Progenitor cell of endocrine pancreas (in vitro differentiated cells): ENCODE results near the gene MRGPRG. TPM values are rescaled to one million over a fixed set of nuclear protein-coding genes. Genes with fewer than 3 reads are reported as not detected.

Experiments used
- DNase-seq: peaks from one replicate; pipeline ENCODE4 v3.0.0; 2021; ENCODE audit warnings: low spot score; ENCODE audit not compliant: unreplicated experiment
- H3K27ac Mint-ChIP-seq: 2 replicates; pipeline ENCODE4 v1.8.0; 2021; ENCODE audit warnings: mild to moderate bottlenecking, moderate library complexity, mixed read lengths
- H3K27me3 Mint-ChIP-seq: 2 replicates; pipeline ENCODE4 v1.8.0; 2021; ENCODE audit warnings: mixed read lengths
- H3K36me3 Mint-ChIP-seq: 2 replicates; pipeline ENCODE4 v1.8.0; 2022; ENCODE audit warnings: mixed read lengths; ENCODE audit not compliant: insufficient read depth
- H3K4me1 Mint-ChIP-seq: 2 replicates; pipeline ENCODE4 v1.8.0; 2021; ENCODE audit warnings: low read depth, mixed read lengths
- H3K4me3 Mint-ChIP-seq: 2 replicates; pipeline ENCODE4 v1.8.0; 2021; ENCODE audit warnings: low read depth, mild to moderate bottlenecking, moderate library complexity, mixed read lengths
- H3K9me3 Mint-ChIP-seq: 2 replicates; pipeline ENCODE4 v1.8.0; 2021; ENCODE audit warnings: low read depth, mixed read lengths
- total RNA-seq: library from RNA; stranded (reverse); gene quantifications from 2 replicates; pipeline ENCODE4 v1.2.1, GENCODE V29; 2021
- TF ChIP-seq, protein P1 (sequence below): fragments of 200-600 bp; sonication (generic); IDR thresholded peaks from one replicate; pipeline ENCODE4 v1.5.0; 2021; ENCODE audit warnings: antibody characterized with exemption, mild to moderate bottlenecking; ENCODE audit not compliant: unreplicated experiment

The MRGPRG gene
- total RNA-seq, 1 donor from 2014 or later, result not detected

DNA sequence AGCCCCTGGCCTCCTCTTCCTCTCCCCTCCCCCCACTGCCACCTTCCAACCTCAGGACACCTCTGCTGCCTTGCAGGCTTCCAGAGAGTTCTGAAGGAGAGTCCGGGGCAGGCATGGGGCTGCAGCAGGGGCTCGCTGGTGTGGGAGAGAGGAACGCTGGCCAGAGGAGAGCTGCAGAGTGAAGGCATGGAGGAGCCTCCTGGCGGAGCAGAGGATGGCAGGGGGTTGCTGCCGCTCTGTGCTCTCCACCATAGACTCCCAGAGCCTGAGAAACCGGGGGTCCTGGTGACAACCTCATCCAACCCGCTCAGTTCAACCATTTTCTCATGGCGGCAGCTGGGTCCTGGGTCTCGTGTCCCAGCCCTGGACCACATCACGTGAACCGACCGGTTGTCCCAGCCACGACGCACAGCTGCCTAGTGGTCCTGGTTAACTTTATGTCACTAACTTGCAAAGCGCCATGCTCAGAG, 17.5 kb downstream of the MRGPRG start:
- DNase-seq, result no peak
- H3K36me3 Mint-ChIP-seq, result no peaks in the 10 kb centered on the region
- peaks cover 55% of the 10 kb centered on the region for H3K27me3 Mint-ChIP-seq

DNA sequence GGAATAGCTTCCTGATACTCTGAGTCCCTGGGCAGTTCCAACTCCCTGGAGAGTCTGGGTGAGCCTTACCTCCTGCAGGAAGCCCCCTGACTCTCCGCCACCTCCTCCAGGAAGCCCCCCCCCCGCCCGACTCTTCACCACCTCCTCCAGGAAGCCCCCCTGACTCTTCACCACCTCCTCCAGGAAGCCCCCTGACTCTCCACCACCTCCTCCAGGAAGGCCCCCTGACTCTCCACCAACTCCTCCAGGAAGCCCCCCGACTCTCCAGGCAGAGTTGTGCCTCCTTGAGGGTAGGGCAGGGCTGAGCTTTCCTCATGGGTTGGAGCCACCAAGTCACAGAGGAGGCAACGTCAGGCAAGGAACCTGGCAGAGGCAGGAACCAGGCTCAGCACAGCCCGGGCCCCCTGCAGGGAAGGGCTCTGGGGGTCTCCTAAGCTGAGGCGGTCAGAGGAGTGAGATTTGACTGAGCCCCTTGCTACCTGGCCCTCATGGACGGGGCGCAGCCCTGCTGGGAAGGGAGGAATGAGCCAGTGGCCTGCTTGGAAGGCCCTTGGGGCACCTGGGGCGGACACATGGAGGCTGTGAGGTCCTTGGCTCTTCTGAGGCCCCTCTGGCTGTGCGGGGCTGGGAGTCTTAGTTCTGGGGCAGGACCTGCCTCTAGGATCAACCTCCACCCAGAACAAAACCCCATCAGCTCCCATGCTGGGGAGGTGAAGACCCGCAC, 18.1 kb downstream of the MRGPRG start:
- TF ChIP-seq, protein P1, sequence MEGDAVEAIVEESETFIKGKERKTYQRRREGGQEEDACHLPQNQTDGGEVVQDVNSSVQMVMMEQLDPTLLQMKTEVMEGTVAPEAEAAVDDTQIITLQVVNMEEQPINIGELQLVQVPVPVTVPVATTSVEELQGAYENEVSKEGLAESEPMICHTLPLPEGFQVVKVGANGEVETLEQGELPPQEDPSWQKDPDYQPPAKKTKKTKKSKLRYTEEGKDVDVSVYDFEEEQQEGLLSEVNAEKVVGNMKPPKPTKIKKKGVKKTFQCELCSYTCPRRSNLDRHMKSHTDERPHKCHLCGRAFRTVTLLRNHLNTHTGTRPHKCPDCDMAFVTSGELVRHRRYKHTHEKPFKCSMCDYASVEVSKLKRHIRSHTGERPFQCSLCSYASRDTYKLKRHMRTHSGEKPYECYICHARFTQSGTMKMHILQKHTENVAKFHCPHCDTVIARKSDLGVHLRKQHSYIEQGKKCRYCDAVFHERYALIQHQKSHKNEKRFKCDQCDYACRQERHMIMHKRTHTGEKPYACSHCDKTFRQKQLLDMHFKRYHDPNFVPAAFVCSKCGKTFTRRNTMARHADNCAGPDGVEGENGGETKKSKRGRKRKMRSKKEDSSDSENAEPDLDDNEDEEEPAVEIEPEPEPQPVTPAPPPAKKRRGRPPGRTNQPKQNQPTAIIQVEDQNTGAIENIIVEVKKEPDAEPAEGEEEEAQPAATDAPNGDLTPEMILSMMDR, result no peak
- Mint-ChIP-seq H3K27ac (no peak overlapping the region), H3K36me3 (no peaks in the 10 kb centered on the region), H3K4me3 (no peak overlapping the region), H3K27me3 (peaks cover 57% of the 10 kb centered on the region), H3K9me3 (no peaks in the 10 kb centered on the region), H3K4me1 (no peaks in the 10 kb centered on the region)
- DNase-seq, result no peak

More for the DNA sequence above, 17.5 kb downstream of the MRGPRG start:
- Mint-ChIP-seq H3K9me3 (no peaks in the 10 kb centered on the region), H3K4me1 (no peaks in the 10 kb centered on the region), H3K4me3 (no peak overlapping the region), H3K27ac (no peak overlapping the region)
- TF ChIP-seq, protein P1, result no peak

DNA sequence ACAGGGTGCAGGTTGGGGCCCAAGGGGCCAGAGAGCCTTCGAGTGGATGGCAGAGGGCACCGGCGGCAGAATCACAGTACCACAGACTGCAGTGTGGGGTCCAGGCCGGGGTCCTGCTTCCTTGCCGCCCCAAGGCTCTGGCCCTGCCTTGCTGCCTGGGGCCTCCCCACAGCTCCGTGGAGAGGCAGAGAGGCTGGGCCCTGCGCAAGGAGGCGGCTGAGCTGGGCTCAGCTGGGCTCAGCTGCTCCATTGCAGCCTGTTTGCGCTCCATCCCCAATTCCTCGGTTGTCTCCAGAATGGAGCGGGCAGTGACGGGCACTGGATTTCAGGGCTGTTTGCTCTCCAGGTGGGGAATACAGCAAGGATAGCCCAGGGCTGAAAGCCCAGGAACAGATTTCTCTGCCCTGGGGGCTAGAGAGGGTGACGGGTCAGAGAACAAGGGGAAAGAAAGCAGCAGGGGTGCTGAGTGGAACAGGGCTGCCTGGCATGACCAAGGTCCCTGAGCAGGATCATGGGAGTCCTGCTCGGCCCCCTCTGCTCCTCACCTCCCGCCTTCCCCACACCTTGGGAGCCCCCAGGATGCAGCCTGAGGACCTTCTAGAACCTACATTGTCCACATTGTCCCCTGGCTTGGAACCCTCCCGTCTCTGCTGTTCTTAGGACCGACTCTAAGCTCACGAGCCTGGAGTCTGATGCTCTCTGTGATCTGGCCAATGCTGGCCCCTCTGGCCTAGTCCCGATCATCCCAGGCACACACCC, 18.9 kb downstream of the MRGPRG start:
- no peaks in the 10 kb centered on the region for H3K36me3 Mint-ChIP-seq
- H3K4me3 Mint-ChIP-seq, result no peak overlapping the region
- peaks cover 55% of the 10 kb centered on the region for H3K27me3 Mint-ChIP-seq
- H3K9me3 Mint-ChIP-seq, result no peaks in the 10 kb centered on the region
- no peak overlapping the region for H3K27ac Mint-ChIP-seq
- no peaks in the 10 kb centered on the region for H3K4me1 Mint-ChIP-seq
- DNase-seq, result no peak
- TF ChIP-seq, protein P1, result no peak

DNA sequence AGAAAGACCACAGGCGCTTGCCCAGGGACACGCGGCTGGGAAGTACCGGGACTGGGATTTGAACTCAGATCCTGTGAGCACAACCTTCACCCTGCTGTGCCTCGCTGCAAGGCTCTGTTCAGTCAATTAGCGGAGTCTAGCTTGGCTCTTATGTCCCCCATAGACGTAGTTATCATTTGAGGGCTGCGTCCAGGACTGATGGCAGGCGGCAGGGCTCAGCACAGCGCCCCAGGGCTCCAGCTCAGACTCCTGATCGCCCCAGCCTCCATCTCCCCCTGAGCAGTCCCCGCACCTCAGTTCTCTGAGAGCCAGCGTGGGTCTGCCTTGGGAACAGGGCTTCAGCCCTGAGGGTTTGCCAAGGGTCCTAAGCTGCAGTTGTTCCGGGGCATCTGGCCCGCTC, 19.8 kb downstream of the MRGPRG start:
- DNase-seq, result no peak
- no peaks in the 10 kb centered on the region for H3K4me1 Mint-ChIP-seq
- no peaks in the 10 kb centered on the region for H3K36me3 Mint-ChIP-seq
- peaks cover 57% of the 10 kb centered on the region for H3K27me3 Mint-ChIP-seq
- H3K4me3 Mint-ChIP-seq, result no peak overlapping the region
- TF ChIP-seq, protein P1, result no peak
- H3K9me3 Mint-ChIP-seq, result no peaks in the 10 kb centered on the region
- H3K27ac Mint-ChIP-seq, result no peak overlapping the region

DNA sequence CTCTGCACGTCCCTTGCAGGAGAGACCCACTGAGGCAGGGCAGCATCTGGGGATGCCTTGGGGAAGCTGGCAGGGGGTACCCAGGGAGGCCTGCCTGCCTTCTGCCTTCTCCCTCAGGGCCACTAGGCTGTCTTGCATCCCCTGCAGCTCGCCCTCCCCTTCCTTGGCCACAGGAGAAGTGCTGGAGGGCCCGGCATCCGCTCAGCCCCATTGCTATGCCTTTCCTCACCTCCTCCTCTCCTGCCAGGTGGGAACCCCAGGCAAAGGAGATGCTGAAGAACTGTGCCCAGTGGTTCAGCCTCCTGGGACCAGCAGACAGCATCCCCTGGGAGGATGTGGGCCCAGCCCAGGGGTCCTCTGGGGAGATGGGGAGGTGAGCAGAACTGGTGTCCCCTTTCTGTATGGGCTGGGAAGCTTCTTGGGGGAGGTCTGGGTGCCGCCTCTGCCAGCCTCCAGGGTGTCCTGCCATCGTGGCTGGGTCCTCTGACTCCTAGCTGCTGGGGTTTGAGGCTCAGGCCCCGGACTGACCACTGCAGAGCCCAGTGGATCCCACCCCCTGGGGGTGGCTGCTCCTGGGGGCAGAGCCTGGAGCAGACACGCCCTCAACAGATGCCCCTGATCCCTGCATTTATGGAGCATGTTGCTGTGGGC, 20.6 kb downstream of the MRGPRG start:
- TF ChIP-seq, protein P1, result no peak
- Mint-ChIP-seq H3K27me3 (peaks cover 57% of the 10 kb centered on the region), H3K36me3 (no peaks in the 10 kb centered on the region), H3K9me3 (no peaks in the 10 kb centered on the region), H3K27ac (no peak overlapping the region), H3K4me1 (no peaks in the 10 kb centered on the region), H3K4me3 (no peak overlapping the region)
- DNase-seq, result no peak
